Lung (tissue), 12 donors: Measurements from ENCODE around the gene PFKL. TPM values are rescaled to one million over a fixed set of nuclear protein-coding genes. Genes with fewer than 3 reads are reported as not detected.

Experiments
- ATAC-seq: fragments of 200-7000 bp; cut with Tn5 transposase; one replicate; pipeline ENCODE4 v1.9.1; 2020; ENCODE audit warnings: moderate number of reproducible peaks; ENCODE audit not compliant: insufficient read depth, low FRiP score
- DNase-seq, 3 donors: peaks; one replicate each; pipeline ENCODE4 v3.0.0-alpha.2; 2013 to 2017
- H3K27ac ChIP-seq, 2 donors: one replicate each; pipeline ENCODE4 v1.5.1; 2013; ENCODE audit warnings: mild to moderate bottlenecking in 2 of 2, moderate library complexity in 2 of 2, control low read depth in 1 of 2, inconsistent platforms in 1 of 2, low read depth in 1 of 2, low read length in 1 of 2
- H3K27me3 ChIP-seq, 3 donors: one replicate each; pipeline ENCODE4 v1.5.1; 2013; ENCODE audit warnings: low read length in 2 of 3; ENCODE audit not compliant: control insufficient read depth in 3 of 3, insufficient read depth in 3 of 3
- H3K36me3 ChIP-seq, 4 donors: one replicate each; pipeline ENCODE4 v1.5.1; 2013; ENCODE audit warnings: low read length in 4 of 4, mild to moderate bottlenecking in 1 of 4, moderate library complexity in 1 of 4; ENCODE audit not compliant: control insufficient read depth in 4 of 4, insufficient read depth in 4 of 4
- H3K4me1 ChIP-seq, 5 donors: one replicate each; pipeline ENCODE4 v1.5.1; 2013; ENCODE audit warnings: low read length in 5 of 5, mild to moderate bottlenecking in 2 of 5, moderate library complexity in 1 of 5; ENCODE audit not compliant: control insufficient read depth in 5 of 5, insufficient read depth in 5 of 5
- H3K4me3 ChIP-seq: one replicate; pipeline ENCODE4 v1.5.1; 2013; ENCODE audit warnings: mild to moderate bottlenecking, control low read depth, moderate library complexity
- H3K9ac ChIP-seq, 2 donors: one replicate each; pipeline ENCODE4 v1.5.1; 2013; ENCODE audit warnings: low read length in 2 of 2, control low read depth in 1 of 2; ENCODE audit not compliant: insufficient read depth in 1 of 2
- H3K9me3 ChIP-seq, 4 donors: one replicate each; pipeline ENCODE4 v1.5.1; 2013; ENCODE audit warnings: low read length in 3 of 4, mild to moderate bottlenecking in 1 of 4, moderate library complexity in 1 of 4; ENCODE audit not compliant: control insufficient read depth in 4 of 4, insufficient read depth in 3 of 4
- WGBS, 2 donors: extraction: QIAGEN DNeasy Blood & Tissue Kit; methylation state at CpG; one replicate each; pipeline ENCODE4 v1.1.7; 2013; 5-methylcytosine and 5-hydroxymethylcytosine counted together
- polyA plus RNA-seq, 2 donors: library from polyadenylated mRNA; stranded (reverse); fragments of 200-250 nt; gene quantifications; one replicate each; pipeline ENCODE4 v1.2.1, GENCODE V29; 2013
- total RNA-seq, 2 donors: library from RNA; depleted of rRNA in 1 of 2; stranded (reverse); fragments of >200 nt in 1 of 2; gene quantifications; one replicate each; pipeline ENCODE4 v1.2.1, GENCODE V29; 2014 to 2021
- TF ChIP-seq, protein P1 (sequence below): IDR thresholded peaks from 2 replicates; pipeline ENCODE4 v1.5.1; 2012; ENCODE audit warnings: mild to moderate bottlenecking; ENCODE audit errors: control extremely low read depth, extremely low read depth
- donor health status: control.
- donor health status: control.
- donor health status: Bipolar disorder and iron deficiency.
- donor health status: healthy.
- donor health status: DM: yes; HTN: yes; CAD: no.

PFKL gene
- total and polyA plus RNA-seq, 4 donors: 63.4 to 129 (median 103) TPM

DNA sequence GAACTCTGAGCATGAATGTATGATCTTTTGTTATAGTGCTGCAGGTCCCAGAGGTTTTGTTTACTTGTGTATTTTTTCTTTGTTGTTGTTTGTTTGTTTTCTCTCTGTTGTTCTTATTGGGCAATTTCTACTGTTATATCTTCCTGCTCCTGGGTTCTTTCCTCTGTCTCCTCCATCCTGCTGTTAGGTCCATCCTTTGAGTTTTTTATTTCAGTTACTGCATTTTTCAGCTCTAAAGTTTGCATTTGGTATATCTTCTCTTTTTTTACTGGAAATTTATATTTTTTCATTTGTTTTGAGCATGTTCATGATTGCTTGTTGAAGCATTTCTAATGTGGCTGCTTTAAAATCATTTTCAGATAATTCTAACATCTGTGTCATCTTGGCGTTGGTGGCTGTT is 63.4 kb downstream of the PFKL start:
- Histone ChIP-seq H3K9ac (no peak overlapping the region), H3K9me3 (peaks cover 0 to 8% (median 0%) of the 10 kb centered on the region in 4 donors), H3K27ac (no peak overlapping the region), H3K4me3 (no peak overlapping the region), H3K4me1 (no peaks in the 10 kb centered on the region), H3K27me3 (peaks cover 0 to 2% (median 0%) of the 10 kb centered on the region in 3 donors), H3K36me3 (no peaks in the 10 kb centered on the region)
- no peak for DNase-seq
- TF ChIP-seq, protein P1, sequence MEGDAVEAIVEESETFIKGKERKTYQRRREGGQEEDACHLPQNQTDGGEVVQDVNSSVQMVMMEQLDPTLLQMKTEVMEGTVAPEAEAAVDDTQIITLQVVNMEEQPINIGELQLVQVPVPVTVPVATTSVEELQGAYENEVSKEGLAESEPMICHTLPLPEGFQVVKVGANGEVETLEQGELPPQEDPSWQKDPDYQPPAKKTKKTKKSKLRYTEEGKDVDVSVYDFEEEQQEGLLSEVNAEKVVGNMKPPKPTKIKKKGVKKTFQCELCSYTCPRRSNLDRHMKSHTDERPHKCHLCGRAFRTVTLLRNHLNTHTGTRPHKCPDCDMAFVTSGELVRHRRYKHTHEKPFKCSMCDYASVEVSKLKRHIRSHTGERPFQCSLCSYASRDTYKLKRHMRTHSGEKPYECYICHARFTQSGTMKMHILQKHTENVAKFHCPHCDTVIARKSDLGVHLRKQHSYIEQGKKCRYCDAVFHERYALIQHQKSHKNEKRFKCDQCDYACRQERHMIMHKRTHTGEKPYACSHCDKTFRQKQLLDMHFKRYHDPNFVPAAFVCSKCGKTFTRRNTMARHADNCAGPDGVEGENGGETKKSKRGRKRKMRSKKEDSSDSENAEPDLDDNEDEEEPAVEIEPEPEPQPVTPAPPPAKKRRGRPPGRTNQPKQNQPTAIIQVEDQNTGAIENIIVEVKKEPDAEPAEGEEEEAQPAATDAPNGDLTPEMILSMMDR: no peak
- ATAC-seq: no peak
- 91 to 93% methylated on average over 1 of the region's 1 CpG for WGBS, 2 donors

DNA sequence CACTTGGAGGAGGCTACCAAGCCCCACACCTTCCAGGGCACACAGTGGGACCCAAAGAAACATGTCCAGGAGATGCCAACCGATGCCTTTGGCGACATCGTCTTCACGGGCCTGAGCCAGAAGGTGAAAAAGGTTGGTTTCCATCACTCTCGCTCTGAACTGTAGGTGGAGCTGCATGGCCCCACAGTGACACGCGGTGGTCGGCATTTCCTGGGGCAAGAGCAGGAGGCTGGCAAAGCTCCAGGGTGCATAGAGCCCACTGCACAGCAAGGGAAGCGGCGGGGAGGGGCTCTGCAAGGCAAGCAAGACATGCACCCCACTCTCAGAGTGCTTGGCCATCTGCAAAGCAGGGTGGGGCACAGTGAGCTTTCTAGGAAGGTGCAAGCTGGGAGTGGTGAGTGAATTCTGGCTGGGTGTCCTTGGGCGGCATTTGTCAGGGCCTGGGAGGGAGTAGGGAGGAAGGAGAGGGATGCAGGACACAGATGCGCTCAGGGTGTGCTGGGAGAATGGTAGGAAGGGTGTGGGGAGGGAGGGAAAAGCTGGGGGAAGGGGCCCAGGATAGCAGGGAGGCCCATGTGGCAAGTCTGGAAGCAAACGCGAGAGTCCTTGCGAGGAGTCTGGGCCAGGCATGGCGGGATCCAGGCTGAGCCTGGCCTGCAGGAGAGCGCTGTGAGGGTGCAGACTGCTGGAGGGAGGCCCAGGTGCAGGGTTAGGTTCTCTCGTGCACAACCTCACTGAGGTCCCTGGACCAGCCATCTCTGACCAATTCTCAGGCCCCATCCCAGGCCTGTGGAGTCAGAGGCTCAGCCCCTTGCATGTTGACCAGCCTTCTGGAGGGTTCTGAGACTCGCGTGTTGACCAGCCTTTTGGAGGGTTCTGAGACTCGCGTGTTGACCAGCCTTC is 64.5 kb downstream of the PFKL start:
- ATAC-seq: no peak
- DNase-seq: no peak
- Histone ChIP-seq H3K4me3 (no peak overlapping the region), H3K27me3 (peaks cover 0 to 2% (median 0%) of the 10 kb centered on the region in 3 donors), H3K9me3 (peaks cover 0 to 8% (median 0%) of the 10 kb centered on the region in 4 donors), H3K4me1 (no peaks in the 10 kb centered on the region), H3K27ac (no peak overlapping the region), H3K9ac (no peak overlapping the region), H3K36me3 (no peaks in the 10 kb centered on the region)
- TF ChIP-seq, protein P1: no peak
- WGBS, 2 donors: 77 to 86% methylated on average over 22 of the region's 22 CpGs

DNA sequence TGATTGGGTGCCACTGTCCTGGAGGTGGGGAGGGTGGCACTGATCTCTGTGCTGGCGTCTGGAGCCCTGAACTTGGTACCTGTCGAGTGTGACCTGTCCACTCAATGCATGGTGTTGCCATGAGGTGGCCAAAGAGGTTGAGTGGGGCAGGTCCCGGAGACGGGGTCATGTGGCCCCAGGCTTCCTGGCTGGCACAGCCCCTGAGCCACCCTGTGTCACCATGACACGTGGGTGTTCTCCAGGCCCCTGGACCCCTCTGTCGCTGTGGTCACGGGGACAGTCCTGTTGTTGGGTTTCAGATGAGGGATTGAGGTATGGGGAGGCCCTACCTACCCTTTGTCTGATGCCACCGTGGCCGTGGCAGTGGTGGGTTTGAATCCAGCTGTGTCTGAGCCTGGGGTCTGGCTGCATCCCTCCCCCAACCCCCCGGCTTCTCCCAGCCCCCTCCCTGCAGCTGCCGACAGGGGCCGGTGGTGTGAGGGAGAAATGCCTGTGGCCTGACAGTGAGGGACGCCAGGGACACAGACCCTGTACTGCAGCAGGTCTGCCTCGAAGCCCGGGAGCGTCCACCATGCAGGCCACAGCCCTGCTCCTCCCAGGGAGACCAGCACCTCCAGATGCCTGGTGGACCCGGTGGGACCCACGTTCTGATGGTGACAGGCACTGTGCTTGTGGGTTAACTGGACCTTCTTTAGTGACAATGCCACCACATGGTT is 65.6 kb downstream of the PFKL start:
- no peak for ATAC-seq
- Histone ChIP-seq H3K4me3 (no peak overlapping the region), H3K27me3 (peaks cover 0 to 3% (median 0%) of the 10 kb centered on the region in 3 donors), H3K27ac (no peak overlapping the region), H3K9me3 (peaks cover 0 to 8% (median 0%) of the 10 kb centered on the region in 4 donors), H3K9ac (no peak overlapping the region), H3K36me3 (no peaks in the 10 kb centered on the region), H3K4me1 (peaks cover 0 to 6% (median 0%) of the 10 kb centered on the region in 5 donors)
- 89 to 94% methylated on average over 18 of the region's 18 CpGs for WGBS, 2 donors
- TF ChIP-seq, protein P1: no peak
- no peak for DNase-seq
